Measurements from ENCODE around the gene SDF2L1.

- TF ChIP-seq ZNF318 (IDR thresholded peaks at IDR 0.05; ENCODE audit: borderline replicate concordance in 1 of 2, low read depth in 1 of 2) (no peak), MAX (CRISPR knock-in tag; IDR thresholded peaks at IDR 0.05) (no peak), ARID2 (IDR thresholded peaks at IDR 0.05) (no peak), GATA2 (CRISPR knock-in tag; IDR thresholded peaks at IDR 0.05) (no peak), ZBED1 (IDR thresholded peaks at IDR 0.05) (no peak), NR1H2 (CRISPR knock-in tag; IDR thresholded peaks at IDR 0.05) (no peak), ZNF3 (CRISPR knock-in tag; IDR thresholded peaks at IDR 0.05) (no peak), BRF2 (IDR thresholded peaks at IDR 0.05; ENCODE audit: borderline replicate concordance, insufficient read depth, insufficient read length) (no peak), SUPT5H (IDR thresholded peaks at IDR 0.05) (no peak)
- TF ChIP-seq, protein P1, sequence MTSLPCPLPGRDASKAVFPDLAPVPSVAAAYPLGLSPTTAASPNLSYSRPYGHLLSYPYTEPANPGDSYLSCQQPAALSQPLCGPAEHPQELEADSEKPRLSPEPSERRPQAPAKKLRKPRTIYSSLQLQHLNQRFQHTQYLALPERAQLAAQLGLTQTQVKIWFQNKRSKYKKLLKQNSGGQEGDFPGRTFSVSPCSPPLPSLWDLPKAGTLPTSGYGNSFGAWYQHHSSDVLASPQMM (CRISPR knock-in tag; IDR thresholded peaks at IDR 0.05): no peak
- TF ChIP-seq, protein P2, sequence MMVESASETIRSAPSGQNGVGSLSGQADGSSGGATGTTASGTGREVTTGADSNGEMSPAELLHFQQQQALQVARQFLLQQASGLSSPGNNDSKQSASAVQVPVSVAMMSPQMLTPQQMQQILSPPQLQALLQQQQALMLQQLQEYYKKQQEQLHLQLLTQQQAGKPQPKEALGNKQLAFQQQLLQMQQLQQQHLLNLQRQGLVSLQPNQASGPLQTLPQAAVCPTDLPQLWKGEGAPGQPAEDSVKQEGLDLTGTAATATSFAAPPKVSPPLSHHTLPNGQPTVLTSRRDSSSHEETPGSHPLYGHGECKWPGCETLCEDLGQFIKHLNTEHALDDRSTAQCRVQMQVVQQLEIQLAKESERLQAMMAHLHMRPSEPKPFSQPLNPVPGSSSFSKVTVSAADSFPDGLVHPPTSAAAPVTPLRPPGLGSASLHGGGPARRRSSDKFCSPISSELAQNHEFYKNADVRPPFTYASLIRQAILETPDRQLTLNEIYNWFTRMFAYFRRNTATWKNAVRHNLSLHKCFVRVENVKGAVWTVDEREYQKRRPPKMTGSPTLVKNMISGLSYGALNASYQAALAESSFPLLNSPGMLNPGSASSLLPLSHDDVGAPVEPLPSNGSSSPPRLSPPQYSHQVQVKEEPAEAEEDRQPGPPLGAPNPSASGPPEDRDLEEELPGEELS (CRISPR knock-in tag; IDR thresholded peaks at IDR 0.05; ENCODE audit: borderline replicate concordance): no peak
Observed at GRCh38 chr22:21621025-21621424, 21.1 kb upstream of the SDF2L1 start.
